Measurements from ENCODE around the gene FRMD4A.

DNA sequence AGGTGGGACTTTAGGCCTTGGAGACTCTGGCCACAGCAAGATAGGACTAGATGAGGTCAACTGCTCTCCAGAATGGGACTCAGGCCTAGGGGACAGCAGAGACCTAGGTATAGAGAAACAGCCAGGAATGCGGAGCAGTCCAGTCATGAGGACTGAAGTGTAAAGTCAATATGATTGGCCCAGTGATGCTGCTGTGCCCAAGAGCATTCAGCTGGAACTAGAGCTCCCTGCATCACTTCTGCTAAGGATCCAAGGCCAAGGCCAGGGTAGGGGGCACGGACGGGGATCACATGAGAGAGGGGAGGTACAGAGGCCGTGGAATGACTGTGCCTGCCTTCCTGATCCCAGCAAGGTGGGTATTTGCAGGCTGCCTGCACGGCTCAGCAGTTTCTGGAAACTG is 237.9 kb downstream of the FRMD4A start:
- TF ChIP-seq, protein P1, sequence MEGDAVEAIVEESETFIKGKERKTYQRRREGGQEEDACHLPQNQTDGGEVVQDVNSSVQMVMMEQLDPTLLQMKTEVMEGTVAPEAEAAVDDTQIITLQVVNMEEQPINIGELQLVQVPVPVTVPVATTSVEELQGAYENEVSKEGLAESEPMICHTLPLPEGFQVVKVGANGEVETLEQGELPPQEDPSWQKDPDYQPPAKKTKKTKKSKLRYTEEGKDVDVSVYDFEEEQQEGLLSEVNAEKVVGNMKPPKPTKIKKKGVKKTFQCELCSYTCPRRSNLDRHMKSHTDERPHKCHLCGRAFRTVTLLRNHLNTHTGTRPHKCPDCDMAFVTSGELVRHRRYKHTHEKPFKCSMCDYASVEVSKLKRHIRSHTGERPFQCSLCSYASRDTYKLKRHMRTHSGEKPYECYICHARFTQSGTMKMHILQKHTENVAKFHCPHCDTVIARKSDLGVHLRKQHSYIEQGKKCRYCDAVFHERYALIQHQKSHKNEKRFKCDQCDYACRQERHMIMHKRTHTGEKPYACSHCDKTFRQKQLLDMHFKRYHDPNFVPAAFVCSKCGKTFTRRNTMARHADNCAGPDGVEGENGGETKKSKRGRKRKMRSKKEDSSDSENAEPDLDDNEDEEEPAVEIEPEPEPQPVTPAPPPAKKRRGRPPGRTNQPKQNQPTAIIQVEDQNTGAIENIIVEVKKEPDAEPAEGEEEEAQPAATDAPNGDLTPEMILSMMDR (IDR thresholded peaks at IDR 0.05): no peak
- no peak for TF ChIP-seq POLR2A (IDR thresholded peaks at IDR 0.05)
